WTC11 (cell line): ENCODE results near the gene PSMB10.

Source experiments
- CREB1 ChIP-seq: sonication (generic); formaldehyde crosslinking; IDR thresholded peaks from 2 replicates; pipeline ENCODE4 v1.8.0; 2023; ENCODE audit warnings: mild to moderate bottlenecking, missing genetic modification reagents
- CTCF ChIP-seq: fragments of 200-600 bp; IDR thresholded peaks from 2 replicates; pipeline ENCODE4 v1.8.0; 2022; ENCODE audit warnings: antibody characterized with exemption
- ZNF263 ChIP-seq: sonication (generic); formaldehyde crosslinking; IDR thresholded peaks from 2 replicates; pipeline ENCODE4 v1.8.1; 2022; ENCODE audit warnings: low read depth, mild to moderate bottlenecking, moderate library complexity, missing genetic modification reagents

- TF ChIP-seq CREB1 (CRISPR knock-in tag) (no peak), ZNF263 (CRISPR knock-in tag) (no peak), CTCF (no peak)
These were observed 25.5 kb upstream of the PSMB10 start for GRCh38 chr16:67962135-67962534.
